Nucleus accumbens (tissue), 56 donors: Measurements from ENCODE around the gene FCGR2B.
"Not testable (repeated sequence)": the region's sequence is repeated elsewhere in the genome, so short reads cannot be mapped to it uniquely, and the experiment has no call there.

Experiments used
- DNase-seq, 56 donors: peaks; one replicate each; lab custom pipeline; 2025; lab: John Stamatoyannopoulos, UW

Gene FCGR2B

GRCh38 chr1:161698302-161698701, 35.4 kb downstream of the FCGR2B start:
- not testable (repeated sequence) for DNase-seq

GRCh38 chr1:161702250-161702649, 39.3 kb downstream of the FCGR2B start:
- no peak for DNase-seq

- no peak for DNase-seq
Observed at GRCh38 chr1:161705537-161705936, 42.6 kb downstream of the FCGR2B start.

GRCh38 chr1:161706113-161706481, 43.2 kb downstream of the FCGR2B start:
- no peak for DNase-seq

GRCh38 chr1:161706482-161707347, 43.8 kb downstream of the FCGR2B start, which contains the start of gene FCRLA:
Gene FCRLA (plus strand): TSS chr1:161707229. CDS start chr1:161707265, 36 bp downstream.
- DNase-seq: peak in 23 of 56 donors; percentile 2 to 52 (median 20)

GRCh38 chr1:161707503-161707902, 44.6 kb downstream of the FCGR2B start:
- no peak for DNase-seq

GRCh38 chr1:161709373-161709772, 46.4 kb downstream of the FCGR2B start:
- no peak for DNase-seq

- no peak for DNase-seq
Observed at GRCh38 chr1:161710560-161710959, 47.6 kb downstream of the FCGR2B start.

GRCh38 chr1:161718559-161719324, 55.8 kb downstream of the FCGR2B start:
- DNase-seq: no peak

- no peak for DNase-seq
Observed at GRCh38 chr1:161719325-161719611, 56.3 kb downstream of the FCGR2B start.

- no peak for DNase-seq
Observed at GRCh38 chr1:161720422-161720821, 57.5 kb downstream of the FCGR2B start.

- DNase-seq: no peak
Observed at GRCh38 chr1:161720956-161721737, 58.2 kb downstream of the FCGR2B start, which contains the start of gene FCRLB. Gene FCRLB (plus strand): TSS chr1:161721544. CDS start chr1:161722673, 1,129 bp downstream.

- DNase-seq: no peak
Observed at GRCh38 chr1:161721738-161722343, 58.9 kb downstream of the FCGR2B start.

- DNase-seq: no peak
Observed at GRCh38 chr1:161722406-161722805, 59.5 kb downstream of the FCGR2B start.

GRCh38 chr1:161723459-161724141, 60.7 kb downstream of the FCGR2B start:
- DNase-seq: no peak

- DNase-seq: not testable (repeated sequence)
Observed at GRCh38 chr1:161725258-161725907, 62.4 kb downstream of the FCGR2B start.

GRCh38 chr1:161725908-161726472, 63.0 kb downstream of the FCGR2B start:
- peak in 29 of 56 donors; percentile 5 to 71 (median 38) for DNase-seq

GRCh38 chr1:161726473-161727255, 63.7 kb downstream of the FCGR2B start:
- DNase-seq: peak in 52 of 56 donors; percentile 16 to 84 (median 59)
